Adrenal gland (tissue), 19 donors: ENCODE measurements around the gene TMEM229B. TPM values are rescaled to one million over a fixed set of nuclear protein-coding genes. Genes with fewer than 3 reads are reported as not detected.

ENCODE experiments used
- DNase-seq, 7 donors: peaks; one replicate each; pipeline ENCODE4 v3.0.0-alpha.2; 2019 to 2020
- H3K27ac ChIP-seq, 5 donors: fragments of 200-600 bp; sonication (generic) in 4 of 5; 1 replicate in 3 of 5; 2 replicates in 2 of 5; pipeline versions ENCODE4 v1.5.1 to v1.8.0; 2016 to 2020; ENCODE audit warnings: mild to moderate bottlenecking in 1 of 5
- H3K27me3 ChIP-seq: fragments of 200-600 bp; 2 replicates; pipeline ENCODE4 v1.8.0; 2021
- H3K36me3 ChIP-seq, 2 donors: fragments of 200-600 bp; replicated peaks in 1 of 2; 1 replicate in 1 of 2; 2 replicates in 1 of 2; pipeline versions ENCODE4 v1.5.1 to v1.8.0; 2018 to 2022
- H3K4me1 ChIP-seq, 2 donors: fragments of 200-600 bp; replicated peaks in 1 of 2; 1 replicate in 1 of 2; 2 replicates in 1 of 2; pipeline versions ENCODE4 v1.5.1 to v1.8.0; 2018 to 2021
- H3K4me3 ChIP-seq, 4 donors: fragments of 200-600 bp; sonication (generic) in 3 of 4; one replicate each; pipeline ENCODE4 v1.5.1; 2016 to 2018
- H3K9me3 ChIP-seq, 3 donors: fragments of 200-600 bp; sonication (generic) in 1 of 3; replicated peaks in 1 of 3; 1 replicate in 2 of 3; 2 replicates in 1 of 3; pipeline versions ENCODE4 v1.5.1 to v1.8.0; 2016 to 2021
- CTCF ChIP-seq, 6 experiments: fragments of 450-650 bp in 4 of 6; fragments of 200-600 bp in 2 of 6; sonication (generic) in 1 of 6; IDR thresholded peaks; 1 replicate in 5 of 6; 2 replicates in 1 of 6; pipeline versions ENCODE4 v1.5.1 to v1.8.0; 2016 to 2021; ENCODE audit warnings: antibody characterized with exemption in 6 of 6, mild to moderate bottlenecking in 2 of 6, moderate library complexity in 1 of 6
- POLR2A ChIP-seq, 2 donors: fragments of 450-650 bp; IDR thresholded peaks; one replicate each; pipeline ENCODE4 v1.6.1; 2017; ENCODE audit warnings: antibody characterized with exemption in 2 of 2, mild to moderate bottlenecking in 2 of 2, moderate library complexity in 1 of 2
- WGBS, 4 donors: extraction: QIAGEN DNeasy Blood & Tissue Kit in 2 of 4; methylation state at CpG; one replicate each; pipeline versions ENCODE4 v1.1.5 to v1.1.7; 2013 to 2017; 5-methylcytosine and 5-hydroxymethylcytosine counted together
- intact Hi-C, 2 donors: fragments of 100-400 bp; cut with DNase I; formaldehyde crosslinking; loops; one replicate each; pipeline versions ENCODE4 v1.14.1 to v1.15.0; 2022 to 2023
- long read RNA-seq, 10 donors: library from polyadenylated mRNA in 3 of 10; unstranded in 2 of 10; stranded (forward) in 1 of 10; transcript quantifications; one replicate each; pipeline ENCODE4 v2.0.0 and lab custom pipeline, GENCODE V29; 2021 to 2026
- polyA plus RNA-seq, 3 donors: library from polyadenylated mRNA; stranded (reverse); fragments of 200-250 nt in 2 of 3; fragments of 350-450 nt in 1 of 3; fragmentation: Illumina TruSeq in 1 of 3; extraction: RNeasy Lipid Tissue Mini Kit (QIAGEN cat#74804) in 1 of 3; gene quantifications; one replicate each; pipeline ENCODE4 v1.2.3, GENCODE V29; 2013 to 2014
- total RNA-seq, 9 donors: library from RNA; depleted of rRNA in 4 of 9; stranded (reverse); fragments of >200 nt in 4 of 9; fragments of 120-200 nt in 1 of 9; fragmentation: NEBNext Ultra II Directional in 1 of 9; extraction: Animal tissue kit (Norgen Biotek cat#: 25700) in 1 of 9; gene quantifications; one replicate each; pipeline versions ENCODE4 v1.1.0 to v1.2.4, GENCODE V29; 2013 to 2023
- donor health status: healthy with polysubstance abuse.
- donor health status: Bipolar disorder and iron deficiency.
- donor health status: DM: yes; HTN: yes; CAD: no.
- donor health status: DM: no; HTN: no; CAD: no.
- donor health status: DM: no; HTN: no; CAD: no.
- donor health status: DM: yes; HTN: yes; CAD: no.

TMEM229B gene
- total RNA-seq: 10 to 100 TPM; 25.7 to 63.9 (median 40.1) TPM
- polyA plus RNA-seq: 10 to 100 TPM in 2 of 3 donors, 1 to 10 TPM in 1; 5.7 to 31.9 (median 12.0) TPM
- long read RNA-seq, donor 1, full-length matches to known transcripts: 14 of 14 reads
- long read RNA-seq, donor 1, partial matches to known transcripts: 0 of 14 reads
- long read RNA-seq, donor 1, other reads (novel, unspliced or antisense): 0 of 14 reads
- long read RNA-seq, donor 2, full-length matches to known transcripts: 4 of 4 reads
- long read RNA-seq, donor 2, partial matches to known transcripts: 0 of 4 reads
- long read RNA-seq, donor 2, other reads (novel, unspliced or antisense): 0 of 4 reads
- long read RNA-seq, donor 3, full-length matches to known transcripts: 5 of 5 reads
- long read RNA-seq, donor 3, partial matches to known transcripts: 0 of 5 reads
- long read RNA-seq, donor 3, other reads (novel, unspliced or antisense): 0 of 5 reads
- long read RNA-seq, donor 4, full-length matches to known transcripts: 1 of 5 reads
- long read RNA-seq, donor 4, partial matches to known transcripts: 0 of 5 reads
- long read RNA-seq, donor 4, other reads (novel, unspliced or antisense): 4 of 5 reads
- long read RNA-seq, donor 5, full-length matches to known transcripts: 49 of 69 reads
- long read RNA-seq, donor 5, partial matches to known transcripts: 6 of 69 reads
- long read RNA-seq, donor 5, other reads (novel, unspliced or antisense): 14 of 69 reads
- long read RNA-seq, donor 6, partial matches to known transcripts: 0 of 3 reads
- long read RNA-seq, donor 6, other reads (novel, unspliced or antisense): 3 of 3 reads
- long read RNA-seq, donor 7, full-length matches to known transcripts: 4 of 4 reads
- long read RNA-seq, donor 7, partial matches to known transcripts: 0 of 4 reads
- long read RNA-seq, donor 7, other reads (novel, unspliced or antisense): 0 of 4 reads
- long read RNA-seq, donor 8, full-length matches to known transcripts: 9 of 9 reads
- long read RNA-seq, donor 8, partial matches to known transcripts: 0 of 9 reads
- long read RNA-seq, donor 8, other reads (novel, unspliced or antisense): 0 of 9 reads
- long read RNA-seq, donor 9, full-length matches to known transcripts: 4 of 4 reads
- long read RNA-seq, donor 9, partial matches to known transcripts: 0 of 4 reads
- long read RNA-seq, donor 9, other reads (novel, unspliced or antisense): 0 of 4 reads
- long read RNA-seq, donor 10, full-length matches to known transcripts: 3 of 3 reads
- long read RNA-seq, donor 10, partial matches to known transcripts: 0 of 3 reads
- long read RNA-seq, donor 10, other reads (novel, unspliced or antisense): 0 of 3 reads

- peak within 1 kb of the TSS in 3 of 5 donors; percentile 41 to 86 (median 67) for H3K27ac ChIP-seq
- no peaks in the 10 kb centered on the region for H3K27me3 ChIP-seq
- no peak for TF ChIP-seq POLR2A (IDR thresholded peaks at IDR 0.05)
- no peak for TF ChIP-seq CTCF (IDR thresholded peaks at IDR 0.05)
- H3K4me3 ChIP-seq: peak within 1 kb of the TSS in 2 of 4 donors; percentile 8 to 53
- 44 to 65% (median 50%) methylated on average over 11 to 13 of the region's 13 CpGs for WGBS, 4 donors
- peak in 6 of 7 donors; percentile 27 to 74 (median 53) for DNase-seq
- H3K4me1 ChIP-seq: peaks cover 0 to 24% of the 10 kb centered on the region in 2 donors
- peaks cover 0 to 2% (median 0%) of the 10 kb centered on the region in 3 donors for H3K9me3 ChIP-seq
- peaks cover 0 to 5% of the 10 kb centered on the region in 2 donors for H3K36me3 ChIP-seq
- intact Hi-C loops: no loop called here
Observed at GRCh38 chr14:67487937-67488893, at the start of gene TMEM229B. TMEM229B (minus strand) TSS chr14:67488721; CDS start chr14:67473923, 14,798 bp downstream.

GRCh38 chr14:67537736-67538135, 49.2 kb upstream of the TMEM229B start:
- no peak for TF ChIP-seq POLR2A (IDR thresholded peaks at IDR 0.05)
- TF ChIP-seq CTCF (IDR thresholded peaks at IDR 0.05): no peak
- no peak for DNase-seq
- 63 to 76% (median 72%) methylated on average over 3 of the region's 3 CpGs for WGBS, 4 donors
- H3K27me3 ChIP-seq: no peaks in the 10 kb centered on the region
- no peak overlapping the region for H3K4me3 ChIP-seq
- H3K4me1 ChIP-seq: peaks cover 0 to 24% of the 10 kb centered on the region in 2 donors
- no peaks in the 10 kb centered on the region for H3K36me3 ChIP-seq
- peak overlapping the region in 1 of 5 donors; percentile 5 for H3K27ac ChIP-seq
- no peaks in the 10 kb centered on the region for H3K9me3 ChIP-seq
- intact Hi-C loops: no loop called here

DNA sequence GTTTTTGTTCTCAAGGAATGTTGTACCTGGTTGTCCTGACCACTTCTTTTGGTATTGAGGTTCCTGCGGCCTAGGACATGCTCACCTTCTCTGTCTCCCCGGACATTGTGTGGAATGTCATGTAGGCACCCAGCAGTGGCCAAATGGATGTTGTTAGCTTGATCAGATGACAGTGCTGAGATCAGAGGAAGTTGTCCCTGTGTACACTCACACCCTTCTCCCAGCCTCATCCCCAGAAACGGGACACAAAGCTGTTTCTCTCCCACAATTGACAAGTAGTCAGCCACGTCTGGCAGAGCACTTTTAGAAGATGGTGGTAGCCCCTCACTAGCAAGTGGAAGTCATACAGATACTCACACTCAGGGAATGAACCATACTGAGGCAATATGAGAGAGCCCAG, 47.6 kb upstream of the TMEM229B start:
- DNase-seq: no peak
- no peak for TF ChIP-seq CTCF (IDR thresholded peaks at IDR 0.05)
- TF ChIP-seq POLR2A (IDR thresholded peaks at IDR 0.05): no peak
- intact Hi-C loops: no loop called here
- no peaks in the 10 kb centered on the region for H3K36me3 ChIP-seq
- peaks cover 0 to 18% of the 10 kb centered on the region in 2 donors for H3K4me1 ChIP-seq
- H3K4me3 ChIP-seq: no peak overlapping the region
- H3K9me3 ChIP-seq: no peaks in the 10 kb centered on the region
- no peak overlapping the region for H3K27ac ChIP-seq
- WGBS, 4 donors: 65 to 81% (median 81%) methylated on average over 3 to 4 of the region's 4 CpGs
- no peaks in the 10 kb centered on the region for H3K27me3 ChIP-seq
